ENCODE measurements around the gene PCNX2.
"Not testable (repeated sequence)": the region's sequence is repeated elsewhere in the genome, so short reads cannot be mapped to it uniquely, and the experiment has no call there.

Gene PCNX2

GRCh38 chr1:233140974-233141373 is 154.6 kb downstream of the PCNX2 start:
- no peak for DNase-seq

DNA sequence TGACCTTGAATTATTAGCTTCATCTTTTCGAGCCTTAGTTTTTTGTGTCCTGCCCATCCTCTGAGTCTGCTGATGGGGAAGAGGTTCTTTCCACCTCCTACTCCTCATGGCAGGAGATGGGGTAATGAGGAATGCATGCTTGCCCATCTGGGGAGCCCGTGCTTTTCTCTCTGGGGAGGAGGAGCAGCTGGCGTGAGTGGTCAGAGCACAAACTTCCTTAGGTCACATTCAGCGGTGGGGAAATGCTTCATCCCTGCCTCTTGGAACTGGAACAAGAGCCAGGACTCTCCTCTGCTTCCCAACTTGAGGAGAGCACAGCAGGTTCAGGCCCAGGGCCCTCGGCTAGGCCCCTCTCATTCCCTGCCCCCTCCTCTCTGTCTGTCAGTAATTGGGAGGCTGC is 155.0 kb downstream of the PCNX2 start:
- DNase-seq = no peak

GRCh38 chr1:233138788-233139585 is 156.5 kb downstream of the PCNX2 start:
- no peak for DNase-seq

DNA sequence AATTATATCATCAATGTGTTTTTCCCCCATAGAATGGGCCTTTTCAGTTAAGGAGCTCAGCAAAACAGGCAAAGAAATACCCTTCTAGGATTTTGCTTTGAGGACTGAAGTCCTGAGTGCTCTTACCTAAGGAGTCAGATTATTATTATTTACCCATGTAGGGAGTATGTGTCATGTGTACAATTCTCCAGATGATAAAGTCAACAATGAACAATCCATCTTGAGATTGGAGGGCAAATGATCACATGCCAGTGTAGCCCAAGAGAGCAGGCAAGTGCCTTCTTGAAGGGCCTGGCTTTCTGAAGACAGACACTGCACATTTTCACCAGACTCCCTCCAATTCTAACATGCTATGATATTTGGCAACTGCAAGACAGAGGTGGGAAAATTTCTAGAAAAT is 159.7 kb downstream of the PCNX2 start:
- no peak for DNase-seq

GRCh38 chr1:233132445-233132844 is 163.1 kb downstream of the PCNX2 start:
- DNase-seq = no peak

DNA sequence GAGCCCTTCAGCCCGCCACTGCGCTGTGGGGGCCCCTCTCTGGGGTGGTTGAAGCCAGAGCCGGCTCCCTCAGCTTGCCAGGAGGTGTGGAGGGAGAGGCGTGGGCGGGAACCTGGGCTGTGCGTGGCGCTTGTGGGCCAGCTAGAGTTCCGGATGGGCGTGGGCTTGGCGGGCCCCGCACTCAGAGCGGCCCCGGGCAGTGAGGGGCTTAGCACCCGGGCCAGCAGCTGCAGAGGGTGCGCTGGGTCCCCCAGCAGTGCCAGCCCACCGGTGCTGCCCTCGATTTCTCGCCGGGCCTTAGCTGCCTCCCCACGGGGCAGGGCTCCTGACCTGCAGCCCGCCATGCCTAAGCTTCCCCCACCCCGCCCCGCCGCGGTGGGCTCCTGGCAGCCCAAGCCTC is 166.5 kb downstream of the PCNX2 start:
- DNase-seq = not testable (repeated sequence)

DNA sequence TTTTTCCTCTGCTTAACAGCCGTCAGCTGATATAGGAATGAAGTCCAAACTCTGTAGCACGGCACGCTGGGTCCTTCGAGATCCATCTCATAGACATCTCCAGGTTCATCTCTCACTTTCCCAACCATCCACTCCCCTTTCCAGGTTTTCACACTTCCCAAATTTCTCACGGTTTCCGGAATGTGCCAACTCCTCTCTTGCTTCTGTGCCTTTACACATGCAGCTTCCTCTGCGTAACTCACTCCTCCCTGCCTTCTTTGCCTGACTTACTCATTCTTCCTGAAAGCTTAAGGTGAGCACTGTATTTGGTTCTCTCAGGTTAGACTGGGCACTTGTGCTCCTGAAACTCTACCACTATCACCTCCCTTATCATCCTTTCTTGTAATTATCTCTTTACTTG is 168.4 kb downstream of the PCNX2 start:
- DNase-seq = no peak

- DNase-seq = no peak
These were observed 172.7 kb downstream of the PCNX2 start for GRCh38 chr1:233122779-233123178.

- DNase-seq = no peak
These were observed 173.5 kb downstream of the PCNX2 start for GRCh38 chr1:233121947-233122559.

DNA sequence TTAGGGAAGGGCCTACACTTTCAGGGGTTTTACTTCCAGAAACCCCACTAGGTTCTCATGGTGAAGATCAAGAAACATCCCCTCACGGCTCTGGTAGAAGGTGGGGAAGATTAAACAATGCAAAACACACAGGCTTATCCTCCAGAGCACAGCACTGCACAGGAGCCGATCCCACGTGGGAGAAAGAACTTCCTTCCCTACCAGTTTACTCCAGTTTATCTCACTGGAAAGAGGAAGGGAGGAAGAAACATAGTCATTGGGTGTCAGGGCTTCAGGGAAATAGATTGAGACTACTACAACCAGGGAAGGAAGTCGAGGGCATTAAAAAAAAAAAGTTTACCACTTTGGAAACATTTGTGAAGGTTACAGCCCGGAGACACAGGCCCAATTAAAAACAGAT is 180.7 kb downstream of the PCNX2 start:
- no peak for DNase-seq

- no peak for DNase-seq
These were observed 181.4 kb downstream of the PCNX2 start for GRCh38 chr1:233114159-233114558.

DNA sequence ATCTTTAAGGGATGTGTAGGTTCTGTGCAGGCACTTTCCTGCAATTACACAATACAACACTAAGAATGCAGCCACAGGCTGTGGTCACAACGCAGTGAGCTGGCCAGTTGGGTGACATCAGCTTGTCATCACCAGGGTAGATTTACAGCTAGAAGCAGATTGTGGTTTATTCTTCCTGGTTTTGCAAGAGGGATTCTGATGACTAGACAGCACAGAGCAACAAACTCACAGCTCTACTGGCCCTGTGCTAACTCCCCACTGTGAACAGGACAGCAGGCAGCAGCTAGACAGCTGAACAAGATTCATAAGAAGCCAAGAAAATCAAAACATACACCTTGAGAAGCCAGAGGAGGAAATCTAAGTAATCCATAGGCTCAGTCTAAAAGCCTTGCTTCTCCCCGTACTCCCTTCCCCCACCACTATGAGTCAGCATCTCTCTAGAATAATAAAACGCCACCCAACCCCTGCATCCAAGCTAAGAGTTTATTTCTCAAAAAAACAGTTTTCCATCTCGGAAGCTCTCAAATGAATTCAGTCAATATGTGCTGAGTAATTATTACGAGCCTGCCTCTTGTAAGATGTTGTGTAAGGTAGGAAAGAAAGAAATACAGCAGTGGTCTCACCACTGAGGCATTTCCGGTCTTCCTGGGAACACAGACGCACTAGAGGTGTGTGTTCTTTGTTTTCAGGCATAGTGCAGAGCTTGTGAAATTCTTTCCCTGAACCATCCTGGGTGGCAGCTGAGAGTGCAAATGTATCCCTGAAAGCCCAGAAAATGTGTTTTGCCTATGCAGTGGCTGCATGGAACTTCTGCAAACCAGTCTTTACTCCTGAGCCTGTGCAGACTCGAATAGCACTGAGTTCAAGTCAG is 182.3 kb downstream of the PCNX2 start:
- peak; percentile 79 for DNase-seq

GRCh38 chr1:233112186-233113008 is 183.1 kb downstream of the PCNX2 start:
- DNase-seq = no peak

DNA sequence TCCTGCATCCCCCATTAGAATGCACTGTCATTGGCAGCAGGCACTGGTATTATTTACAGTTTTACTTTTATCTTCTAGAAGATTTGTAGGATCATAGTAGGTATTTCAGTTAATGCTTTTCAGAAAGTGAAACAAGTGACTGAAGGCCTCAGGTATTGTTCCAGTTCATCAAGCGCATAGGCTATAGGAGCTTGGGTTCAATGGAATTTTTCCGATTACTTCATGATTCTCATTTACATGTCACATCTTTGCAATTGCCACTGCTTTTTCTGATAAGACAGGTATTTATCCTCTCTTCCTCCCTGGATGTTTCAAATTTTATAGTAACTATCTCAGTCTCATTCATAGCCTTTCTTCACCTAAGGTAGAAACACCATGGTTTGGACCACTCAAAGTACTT is 183.8 kb downstream of the PCNX2 start:
- no peak for DNase-seq

DNA sequence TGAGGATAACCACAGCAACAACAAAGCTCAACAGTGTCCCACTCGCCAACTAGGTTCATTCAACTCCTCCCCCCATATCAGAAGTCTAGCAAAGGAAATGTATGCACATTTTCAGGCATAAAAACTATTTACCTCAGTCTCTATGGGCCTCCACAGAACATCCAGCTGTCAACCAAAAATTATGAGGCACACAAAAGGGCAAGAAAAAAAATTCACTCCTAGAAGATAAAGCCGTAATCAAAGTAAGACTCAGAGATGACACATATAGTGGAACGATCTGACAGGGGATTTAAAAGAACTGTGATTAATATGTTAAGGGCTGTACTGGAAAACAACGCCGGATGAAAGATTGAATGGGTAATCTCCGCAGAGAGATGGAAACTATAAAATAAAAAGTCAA is 186.4 kb downstream of the PCNX2 start:
- DNase-seq = no peak

GRCh38 chr1:233107716-233108130 is 187.8 kb downstream of the PCNX2 start:
- not testable (repeated sequence) for DNase-seq

DNA sequence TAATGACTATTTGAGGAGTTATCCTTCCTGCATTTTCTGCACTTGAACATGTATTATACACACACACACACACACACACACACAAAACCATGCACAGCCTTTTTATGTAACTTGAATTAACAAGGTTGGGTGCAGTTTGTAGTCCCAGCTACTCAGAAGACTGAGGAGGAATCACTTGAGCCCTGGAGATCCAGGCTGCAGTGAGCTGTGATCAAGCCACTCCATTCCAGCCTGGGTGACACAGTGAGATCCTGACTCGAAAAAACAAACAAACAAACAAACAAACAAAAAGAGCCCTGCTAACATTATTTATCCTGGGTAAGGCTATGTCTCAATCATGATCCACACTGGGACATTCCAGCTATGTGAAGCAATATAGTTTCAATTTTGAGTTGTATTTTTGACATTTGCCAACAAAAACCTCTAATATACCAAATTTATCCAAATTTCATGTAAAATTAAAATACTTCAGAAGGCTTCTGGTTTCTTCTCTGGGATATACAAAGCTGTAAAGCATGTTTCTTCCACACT is 188.3 kb downstream of the PCNX2 start:
- no peak for DNase-seq

DNA sequence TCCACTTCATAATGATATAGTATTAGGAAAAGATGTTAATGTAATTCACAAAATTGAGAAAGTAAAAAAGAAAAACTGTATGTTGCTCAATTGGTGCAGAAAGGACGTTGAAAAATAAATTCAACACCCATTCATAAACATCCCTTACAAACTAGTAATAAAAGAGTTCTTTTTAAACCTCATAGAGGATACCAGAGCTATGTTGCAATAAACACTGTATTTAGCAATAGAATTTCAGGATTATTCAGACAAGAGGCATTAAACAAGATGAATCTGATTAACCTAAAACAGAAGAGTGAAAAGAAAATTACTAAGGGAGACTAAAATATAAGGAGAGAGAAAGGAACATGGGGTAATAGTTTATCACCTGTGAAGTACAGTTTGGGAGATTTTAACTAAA is 190.3 kb downstream of the PCNX2 start:
- no peak for DNase-seq

- no peak for DNase-seq
These were observed 193.2 kb downstream of the PCNX2 start for GRCh38 chr1:233102341-233102740.

- no peak for DNase-seq
These were observed 197.5 kb downstream of the PCNX2 start for GRCh38 chr1:233097959-233098580.

DNA sequence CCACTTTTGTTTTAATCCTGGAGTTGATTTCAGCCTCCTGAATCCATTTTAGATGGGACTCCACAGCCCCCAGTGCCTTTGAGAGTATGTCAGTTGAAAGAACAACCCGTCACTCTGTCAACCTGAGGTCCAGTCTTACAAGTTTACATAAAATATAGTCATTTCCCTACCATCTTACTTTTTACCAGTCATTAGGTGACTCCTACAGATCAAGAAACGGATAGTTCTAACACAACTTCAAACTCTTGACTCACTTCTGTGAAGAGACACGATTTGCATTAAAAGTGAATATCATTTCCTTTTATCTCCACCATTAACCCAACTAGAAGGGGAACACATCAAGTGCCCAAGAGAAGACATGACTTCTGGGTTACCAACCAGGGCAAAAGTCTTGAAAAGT is 198.0 kb downstream of the PCNX2 start:
- no peak for DNase-seq

- no peak for DNase-seq
These were observed 200.8 kb downstream of the PCNX2 start for GRCh38 chr1:233094691-233095090.
